K562 (cell line): ENCODE results near the gene ZFAND6. TPM values are rescaled to one million over a fixed set of nuclear protein-coding genes. Genes with fewer than 3 reads are reported as not detected.

Experiments
- ATAC-seq: fragments of 200-7000 bp; cut with Tn5 transposase; 3 replicates; pipeline ENCODE4 v1.9.1; 2020; ENCODE audit warnings: moderate library complexity
- BruUV-seq: library from RNA; stranded (reverse); fragments of 400-500 nt; replicated peaks from 2 replicates; lab custom pipeline; 2021; lab: Mats Ljungman, UMichigan
- CTCF ChIA-PET: fragments of 300-600 bp; formaldehyde crosslinking; extraction: SDS; loops from one replicate; lab custom pipeline; 2021; ENCODE audit warnings: low intra/inter-chr PET ratio; lab: Yijun Ruan, JAX
- POLR2A ChIA-PET: fragments of 300-600, 350-650 bp; sonication (Branson Sonifier 250); formaldehyde crosslinking; extraction: SDS; loops from one replicate; lab custom pipeline; 2021; ENCODE audit warnings: antibody characterized with exemption, inconsistent platforms; lab: Yijun Ruan, JAX
- DNase-seq, 4 experiments: peaks; one replicate each; pipeline versions ENCODE4 v3.0.0 to v3.0.0-alpha.2; 2011 to 2018; ENCODE audit warnings: low spot score in 3 of 4, mixed read lengths in 3 of 4; ENCODE audit errors: extremely low read depth in 1 of 4
- FAIRE-seq: peaks from 2 replicates; lab custom pipeline; 2011; peaks lifted over from hg19 to GRCh38; lab: Jason Lieb, UNC
- H2AFZ ChIP-seq: 2 replicates; pipeline ENCODE4 v1.6.0; 2011; ENCODE audit warnings: low read depth, low read length, control low read depth, inconsistent platforms
- H3K27ac ChIP-seq: fragments of 200-600 bp; 3 replicates; pipeline ENCODE4 v1.8.0; 2011; ENCODE audit warnings: low read depth, mild to moderate bottlenecking, control low read depth, inconsistent platforms, low read length, moderate library complexity, mixed read lengths; ENCODE audit errors: extremely low read depth
- H3K27me3 ChIP-seq, 2 experiments: fragments of 300-600 bp in 1 of 2; 2 replicates in 1 of 2; 3 replicates in 1 of 2; pipeline versions ENCODE4 v1.6.0 to v1.8.0; 2011; ENCODE audit warnings: inconsistent platforms in 2 of 2, low read length in 2 of 2, mild to moderate bottlenecking in 1 of 2, mixed read lengths in 1 of 2, moderate library complexity in 1 of 2; ENCODE audit not compliant: control insufficient read depth in 2 of 2, insufficient read depth in 2 of 2
- H3K36me3 ChIP-seq: fragments of 300-600 bp; 3 replicates; pipeline ENCODE4 v1.8.0; 2011; ENCODE audit warnings: mild to moderate bottlenecking, low read length, inconsistent platforms; ENCODE audit not compliant: control insufficient read depth, insufficient read depth
- H3K4me1 ChIP-seq, 2 experiments: fragments of 200-600 bp in 1 of 2; replicated peaks in 1 of 2; 2 replicates in 1 of 2; 3 replicates in 1 of 2; pipeline versions ENCODE4 v1.5.1 to v1.8.0; 2011; ENCODE audit warnings: inconsistent platforms in 2 of 2, low read length in 2 of 2, mild to moderate bottlenecking in 1 of 2, mixed read lengths in 1 of 2, moderate library complexity in 1 of 2; ENCODE audit not compliant: control insufficient read depth in 2 of 2, insufficient read depth in 2 of 2
- H3K4me2 ChIP-seq: 2 replicates; pipeline ENCODE4 v1.6.1; 2011; ENCODE audit warnings: low read length, control low read depth, inconsistent platforms, mixed read lengths; ENCODE audit not compliant: insufficient read depth
- H3K4me3 ChIP-seq: fragments of 200-600 bp; sonication (generic), shearing (Covaris generic); 2 replicates; pipeline ENCODE4 v1.5.1; 2016; ENCODE audit warnings: control low read depth, inconsistent platforms
- H3K79me2 ChIP-seq: fragments of 200-600 bp; 3 replicates; pipeline ENCODE4 v1.8.0; 2011; ENCODE audit warnings: low read length, inconsistent platforms; ENCODE audit not compliant: control insufficient read depth, insufficient read depth
- H3K9ac ChIP-seq, 2 experiments: 2 replicates each; pipeline versions ENCODE4 v1.6.0 to v1.6.1; 2011; ENCODE audit warnings: low read depth in 2 of 2, low read length in 2 of 2, control low read depth in 1 of 2, inconsistent platforms in 1 of 2, mild to moderate bottlenecking in 1 of 2, mixed read lengths in 1 of 2; ENCODE audit not compliant: insufficient read depth in 1 of 2
- H3K9me1 ChIP-seq: one replicate; pipeline ENCODE4 v1.6.0; 2011; ENCODE audit warnings: inconsistent platforms, mild to moderate bottlenecking, low read length, moderate library complexity; ENCODE audit not compliant: control insufficient read depth, insufficient read depth
- H3K9me3 ChIP-seq: replicated peaks from 2 replicates; pipeline ENCODE4 v1.5.1; 2011; ENCODE audit warnings: low read depth, low read length, inconsistent platforms; ENCODE audit not compliant: control insufficient read depth, insufficient read depth
- H4K20me1 ChIP-seq: replicated peaks from 2 replicates; pipeline ENCODE4 v1.6.1; 2011; ENCODE audit warnings: low read length, inconsistent platforms, mixed read lengths; ENCODE audit not compliant: control insufficient read depth, insufficient read depth
- CBX1 ChIP-seq: sonication (generic); IDR thresholded peaks from 2 replicates; pipeline ENCODE4 v1.6.1; 2016; ENCODE audit warnings: antibody characterized with exemption, low read depth, mild to moderate bottlenecking
- HNRNPLL ChIP-seq: fragments of 200-400 bp; formaldehyde crosslinking; IDR thresholded peaks from 2 replicates; pipeline ENCODE4 v1.6.1; 2017; ENCODE audit warnings: low read length, low read depth, mild to moderate bottlenecking; ENCODE audit not compliant: poor library complexity, severe bottlenecking
- HOXB6 ChIP-seq: fragments of 250-450 bp; sonication (Bioruptor Pico); IDR thresholded peaks from 2 replicates; pipeline ENCODE4 v1.5.1; 2022; ENCODE audit warnings: mild to moderate bottlenecking, borderline replicate concordance
- LCOR ChIP-seq: sonication (generic); formaldehyde crosslinking; IDR thresholded peaks from 2 replicates; pipeline ENCODE4 v1.8.0; 2022; ENCODE audit warnings: mild to moderate bottlenecking, missing genetic modification reagents
- MAFK ChIP-seq: IDR thresholded peaks from 2 replicates; pipeline ENCODE4 v1.6.1; 2011; ENCODE audit warnings: low read length, improper control_type of control experiment
- SMARCC2 ChIP-seq: fragments of 450-650 bp; IDR thresholded peaks from 2 replicates; pipeline ENCODE4 v1.6.1; 2017; ENCODE audit warnings: antibody characterized with exemption, moderate library complexity, mild to moderate bottlenecking, low read depth
- TAF1 ChIP-seq: IDR thresholded peaks from 2 replicates; pipeline ENCODE4 v1.6.1; 2011; ENCODE audit warnings: mild to moderate bottlenecking, low read length, moderate library complexity; ENCODE audit not compliant: insufficient read depth, control insufficient read depth, severe bottlenecking; ENCODE audit errors: extremely low read depth
- TRIM28 ChIP-seq: fragments of 450-650 bp; IDR thresholded peaks from 2 replicates; pipeline ENCODE4 v1.6.1; 2017
- ZBTB17 ChIP-seq: fragments of 450-650 bp; formaldehyde crosslinking; IDR thresholded peaks from 2 replicates; pipeline ENCODE4 v1.4.0; 2020; ENCODE audit warnings: mild to moderate bottlenecking
- ZFP1 ChIP-seq: fragments of 450-650 bp; formaldehyde crosslinking; IDR thresholded peaks from 2 replicates; pipeline ENCODE4 v1.4.0; 2020; ENCODE audit warnings: mild to moderate bottlenecking, mixed read lengths
- WGBS: fragments of 100-300 bp; shearing (Covaris generic); methylation state at CpG from one replicate; pipeline ENCODE4 v1.1.6; 2016; ENCODE audit warnings: low coverage, mixed read lengths; ENCODE audit not compliant: insufficient coverage; ENCODE audit errors: missing lambda C conversion rate; 5-methylcytosine and 5-hydroxymethylcytosine counted together
- in situ Hi-C: fragments of 300-500 bp; cut with MboI; formaldehyde crosslinking; loops from 4 replicates; pipeline ENCODE4 v1.15.0; 2018; ENCODE audit warnings: inconsistent platforms, mixed read lengths
- intact Hi-C: fragments of 100-400 bp; cut with micrococcal nuclease; formaldehyde crosslinking; loops from 2 replicates; pipeline ENCODE4 v1.14.2; 2022
- polyA plus RNA-seq, 8 experiments: library from polyadenylated mRNA; depleted of rRNA in 4 of 8; stranded (reverse) in 5 of 8; unstranded in 3 of 8; fragments of >200 nt; fragmentation: Nextera tagmentation in 2 of 8; fragmentation: Illumina TruSeq in 1 of 8; extraction: Ambion mirVana in 2 of 8; extraction: Trizol in 1 of 8; gene quantifications; 2 replicates each; pipeline versions ENCODE4 v1.2.1 to v1.2.3, GENCODE V29; 2011 to 2014; ENCODE audit warnings: inconsistent platforms in 1 of 8, missing spikeins in 1 of 8
- total RNA-seq, 7 experiments: library from RNA; depleted of rRNA in 6 of 7; stranded (reverse); fragments of >200 nt in 6 of 7; fragmentation: Illumina TruSeq in 2 of 7; extraction: Trizol in 2 of 7; gene quantifications; 2 replicates each; pipeline versions ENCODE4 v1.2.1 to v1.2.3, GENCODE V29; 2011 to 2021; ENCODE audit warnings: low replicate concordance in 1 of 7
- TF ChIP-seq, protein P1 (sequence below): fragments of 250-450 bp; sonication (Bioruptor Pico); IDR thresholded peaks from 2 replicates; pipeline ENCODE4 v1.8.0; 2022; ENCODE audit warnings: inconsistent platforms, mild to moderate bottlenecking, moderate library complexity, borderline replicate concordance

Gene ZFAND6
- total and polyA plus RNA-seq, 9 of the 15 experiments (the other 6 are each of a cell fraction or from before 2014, with no cell fraction given): 53.9 to 206 (median 88.9) TPM

DNA sequence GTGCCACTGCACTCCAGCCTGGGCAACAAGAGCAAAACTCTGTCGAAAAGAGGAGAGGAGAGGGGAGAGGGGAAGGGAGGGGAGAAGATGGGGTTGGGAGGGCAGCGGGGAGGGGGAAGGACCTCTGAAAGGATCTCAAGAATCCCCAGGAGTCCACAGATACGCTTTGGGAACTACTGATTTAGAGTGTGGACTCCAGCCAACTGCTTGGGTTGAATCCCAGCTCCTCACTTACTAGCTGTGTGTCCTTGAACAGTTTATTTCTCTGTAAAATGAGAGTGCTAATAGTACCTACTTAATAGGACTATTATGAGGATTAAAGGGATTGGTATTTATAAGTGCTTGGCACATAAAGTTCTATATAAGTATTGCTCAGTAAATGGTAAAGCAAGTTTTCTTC is 48.3 kb downstream of the ZFAND6 start:
- Histone ChIP-seq H4K20me1 (peaks cover 5% of the 10 kb centered on the region; the same call in 1 of the 2 replicates), H3K9me3 (no peaks in the 10 kb centered on the region), H3K4me3 (no peak overlapping the region), H3K4me1 (peaks cover 0 to 8% of the 10 kb centered on the region in 2 experiments; a peak in 2 of 5 replicates), H2AFZ (no peak overlapping the region), H3K27ac (no peak overlapping the region), H3K9me1 (no peaks in the 10 kb centered on the region), H3K27me3 (no peaks in the 10 kb centered on the region), H3K4me2 (no peak overlapping the region), H3K79me2 (peaks cover 64% of the 10 kb centered on the region), H3K36me3 (peaks cover 3% of the 10 kb centered on the region; the same call in 2 of the 3 replicates), H3K9ac (no peak overlapping the region)
- TF ChIP-seq HOXB6 (CRISPR knock-in tag) (no peak), CBX1 (no peak), SMARCC2 (no peak), ZFP1 (CRISPR knock-in tag) (no peak), TRIM28 (no peak), LCOR (no peak), TAF1 (no peak), HNRNPLL (no peak), ZBTB17 (CRISPR knock-in tag) (no peak), MAFK (no peak)
- TF ChIP-seq, protein P1, sequence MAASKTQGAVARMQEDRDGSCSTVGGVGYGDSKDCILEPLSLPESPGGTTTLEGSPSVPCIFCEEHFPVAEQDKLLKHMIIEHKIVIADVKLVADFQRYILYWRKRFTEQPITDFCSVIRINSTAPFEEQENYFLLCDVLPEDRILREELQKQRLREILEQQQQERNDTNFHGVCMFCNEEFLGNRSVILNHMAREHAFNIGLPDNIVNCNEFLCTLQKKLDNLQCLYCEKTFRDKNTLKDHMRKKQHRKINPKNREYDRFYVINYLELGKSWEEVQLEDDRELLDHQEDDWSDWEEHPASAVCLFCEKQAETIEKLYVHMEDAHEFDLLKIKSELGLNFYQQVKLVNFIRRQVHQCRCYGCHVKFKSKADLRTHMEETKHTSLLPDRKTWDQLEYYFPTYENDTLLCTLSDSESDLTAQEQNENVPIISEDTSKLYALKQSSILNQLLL (CRISPR knock-in tag): no peak
- DNase-seq (no peak), ATAC-seq (no peak), FAIRE-seq (no peak)
- WGBS: 57% methylated on average over 1 of the region's 3 CpGs
- intact Hi-C loops (no loop called here), in situ Hi-C loops (no loop called here)
- ChIA-PET CTCF (no interaction called here), POLR2A (interaction anchor here (0.7 kb wide), 1 partner anchor 81 kb away, joined by 3 read pairs; no protein-coding TSS in a partner anchor)
- no TSS peak for BruUV-seq
